A549 (cell line): ENCODE data around the gene TTLL11.

Experiments
- MAFK ChIP-seq: fragments of 450-650 bp; IDR thresholded peaks from 2 replicates; pipeline ENCODE4 v1.6.1; 2014; ENCODE audit not compliant: partially characterized antibody
- TF ChIP-seq, protein P1 (sequence below): fragments of >200 bp; sonication (Bioruptor Twin); formaldehyde crosslinking; IDR thresholded peaks from 3 replicates; pipeline ENCODE4 v1.5.1; 2016

DNA sequence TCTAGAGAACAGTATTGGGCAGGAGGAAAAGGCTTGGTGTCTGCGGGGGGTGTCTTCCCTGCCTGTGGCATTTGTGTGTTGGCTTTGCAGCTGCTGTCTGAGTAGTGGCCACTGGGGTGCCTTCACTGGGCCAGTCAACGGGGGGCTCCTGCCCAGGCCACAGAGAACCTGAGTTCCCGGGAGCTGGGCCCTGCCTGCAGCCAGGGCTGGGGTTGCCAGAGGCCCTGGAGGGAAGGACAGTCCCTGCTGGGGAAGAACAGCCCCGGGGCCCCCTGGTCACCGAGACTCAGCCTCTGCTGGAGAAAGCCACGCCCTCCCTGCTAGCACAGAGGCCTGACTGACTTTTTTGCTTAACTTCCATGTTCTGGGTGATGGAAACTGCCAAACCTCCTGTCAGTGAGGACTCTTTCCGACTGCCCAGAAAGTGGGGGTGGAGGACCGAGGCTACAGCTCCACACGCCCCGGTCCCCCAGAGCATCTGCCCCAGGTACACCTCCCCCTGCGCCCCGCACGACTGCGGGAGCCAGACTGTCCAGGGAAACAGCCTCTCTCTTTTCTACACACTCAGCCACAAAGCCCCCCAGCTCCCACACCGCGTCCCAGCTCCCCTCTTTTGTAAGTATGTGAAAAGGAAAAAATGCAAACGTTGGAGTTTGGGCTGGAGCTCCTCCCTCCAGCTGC lies 308.2 kb downstream of the TTLL11 start:
- TF ChIP-seq MAFK = no peak
- TF ChIP-seq, protein P1, sequence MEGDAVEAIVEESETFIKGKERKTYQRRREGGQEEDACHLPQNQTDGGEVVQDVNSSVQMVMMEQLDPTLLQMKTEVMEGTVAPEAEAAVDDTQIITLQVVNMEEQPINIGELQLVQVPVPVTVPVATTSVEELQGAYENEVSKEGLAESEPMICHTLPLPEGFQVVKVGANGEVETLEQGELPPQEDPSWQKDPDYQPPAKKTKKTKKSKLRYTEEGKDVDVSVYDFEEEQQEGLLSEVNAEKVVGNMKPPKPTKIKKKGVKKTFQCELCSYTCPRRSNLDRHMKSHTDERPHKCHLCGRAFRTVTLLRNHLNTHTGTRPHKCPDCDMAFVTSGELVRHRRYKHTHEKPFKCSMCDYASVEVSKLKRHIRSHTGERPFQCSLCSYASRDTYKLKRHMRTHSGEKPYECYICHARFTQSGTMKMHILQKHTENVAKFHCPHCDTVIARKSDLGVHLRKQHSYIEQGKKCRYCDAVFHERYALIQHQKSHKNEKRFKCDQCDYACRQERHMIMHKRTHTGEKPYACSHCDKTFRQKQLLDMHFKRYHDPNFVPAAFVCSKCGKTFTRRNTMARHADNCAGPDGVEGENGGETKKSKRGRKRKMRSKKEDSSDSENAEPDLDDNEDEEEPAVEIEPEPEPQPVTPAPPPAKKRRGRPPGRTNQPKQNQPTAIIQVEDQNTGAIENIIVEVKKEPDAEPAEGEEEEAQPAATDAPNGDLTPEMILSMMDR = no peak
